Panc1 (cell line): ENCODE measurements around the gene SNPH. TPM values are rescaled to one million over a fixed set of nuclear protein-coding genes. Genes with fewer than 3 reads are reported as not detected.

Experiments
- ATAC-seq: fragments of 200-7000 bp; cut with Tn5 transposase; 2 replicates; pipeline ENCODE4 v1.9.1; 2020; ENCODE audit warnings: mild to moderate bottlenecking, moderate library complexity
- BruUV-seq: library from RNA; stranded (reverse); fragments of 400-500 nt; replicated peaks from 2 replicates; lab custom pipeline; 2021; lab: Mats Ljungman, UMichigan
- CTCF ChIA-PET: fragments of 300-600 bp; sonication (Branson Sonifier 250); formaldehyde crosslinking; loops from one replicate; lab custom pipeline; 2022; ENCODE audit warnings: antibody characterized with exemption; lab: Charles Lee
- POLR2A ChIA-PET: fragments of 300-600 bp; sonication (Branson Sonifier 250); formaldehyde crosslinking; loops from one replicate; lab custom pipeline; 2022; ENCODE audit warnings: antibody characterized with exemption; lab: Charles Lee
- DNase-seq: peaks from one replicate; pipeline ENCODE4 v3.0.0-alpha.2; 2010; ENCODE audit warnings: low read depth, low spot score
- H3K27ac ChIP-seq: 2 replicates; pipeline ENCODE4 v1.5.1; 2011; ENCODE audit warnings: mild to moderate bottlenecking, low read length, inconsistent platforms
- H3K27me3 ChIP-seq: fragments of 200-500 bp; sonication (Bioruptor generic); 2 replicates; pipeline ENCODE4 v1.6.0; 2014; ENCODE audit warnings: low read length, inconsistent platforms; ENCODE audit not compliant: control insufficient read depth, insufficient read depth
- H3K36me3 ChIP-seq: fragments of 200-500 bp; sonication (Bioruptor generic); 2 replicates; pipeline ENCODE4 v1.5.1; 2014; ENCODE audit warnings: inconsistent platforms, mild to moderate bottlenecking, low read length, moderate library complexity; ENCODE audit not compliant: control insufficient read depth, insufficient read depth
- H3K4me1 ChIP-seq: 2 replicates; pipeline ENCODE4 v1.5.1; 2011; ENCODE audit warnings: inconsistent platforms, mild to moderate bottlenecking, low read length, moderate library complexity; ENCODE audit not compliant: control insufficient read depth, insufficient read depth
- H3K4me3 ChIP-seq, 2 experiments: 2 replicates each; pipeline ENCODE4 v1.5.1; 2011 to 2012; ENCODE audit warnings: low read depth in 2 of 2, low read length in 2 of 2, mild to moderate bottlenecking in 2 of 2, inconsistent platforms in 1 of 2, moderate library complexity in 1 of 2
- H3K9me3 ChIP-seq: fragments of 200-500 bp; sonication (Bioruptor generic); 2 replicates; pipeline ENCODE4 v1.5.1; 2014; ENCODE audit warnings: low read depth, mild to moderate bottlenecking, inconsistent platforms, low read length, moderate library complexity; ENCODE audit not compliant: control insufficient read depth, insufficient read depth
- CTCF ChIP-seq: fragments of 450-650 bp; IDR thresholded peaks from 2 replicates; pipeline ENCODE4 v1.5.1; 2017; ENCODE audit warnings: mild to moderate bottlenecking
- POLR2AphosphoS5 ChIP-seq: IDR thresholded peaks from 2 replicates; pipeline ENCODE4 v1.6.1; 2012; ENCODE audit warnings: mild to moderate bottlenecking, low read depth, low read length, moderate library complexity
- REST ChIP-seq, 2 experiments: IDR thresholded peaks; 2 replicates each; pipeline ENCODE4 v1.6.1; 2011 to 2012; ENCODE audit warnings: low read depth in 2 of 2, control low read depth in 1 of 2, low read length in 1 of 2, mild to moderate bottlenecking in 1 of 2, moderate library complexity in 1 of 2; ENCODE audit not compliant: insufficient read depth in 1 of 2
- SIN3A ChIP-seq: IDR thresholded peaks from 2 replicates; pipeline ENCODE4 v1.6.1; 2012; ENCODE audit warnings: low read depth, mild to moderate bottlenecking, low read length, moderate library complexity, borderline replicate concordance; ENCODE audit not compliant: insufficient read depth
- TCF7L2 ChIP-seq: IDR thresholded peaks from 2 replicates; pipeline ENCODE4 v1.6.1; 2011; ENCODE audit warnings: mild to moderate bottlenecking, low read depth, low read length, inconsistent platforms
- in situ Hi-C: cut with HindIII; loops from 2 replicates; pipeline ENCODE4 v1.10.0; 2016; ENCODE audit warnings: low sequenced_read_pairs, low pct_unique_long_range_greater_than_20kb
- intact Hi-C: fragments of 100-400 bp; cut with micrococcal nuclease; formaldehyde crosslinking; loops from one replicate; pipeline ENCODE4 v1.10.0; 2022; ENCODE audit not compliant: unreplicated experiment
- total RNA-seq: library from RNA; stranded (reverse); gene quantifications from one replicate; pipeline ENCODE4 v1.2.1, GENCODE V29; 2021; ENCODE audit not compliant: unreplicated experiment

SNPH gene
- total RNA-seq, 1 experiment from 2014 or later = 6.4 TPM

GRCh38 chr20:1242530-1242929 lies 23.6 kb upstream of the SNPH start:
- intact Hi-C loops (no loop called here), in situ Hi-C loops (no loop called here)
- no peaks in the 10 kb centered on the region for H3K4me1 ChIP-seq
- no peaks in the 10 kb centered on the region for H3K9me3 ChIP-seq
- no peak overlapping the region for H3K27ac ChIP-seq
- CTCF ChIA-PET = no interaction called here
- H3K36me3 ChIP-seq = no peaks in the 10 kb centered on the region
- DNase-seq (no peak), ATAC-seq (peak; percentile 51; the same call in 1 of the 2 replicates)
- no peaks in the 10 kb centered on the region for H3K27me3 ChIP-seq
- H3K4me3 ChIP-seq = no peak overlapping the region
- TF ChIP-seq POLR2AphosphoS5 = no peak
- no peak for TF ChIP-seq TCF7L2
- no peak for TF ChIP-seq SIN3A
- no peak for TF ChIP-seq CTCF
- no peak for TF ChIP-seq REST (IDR thresholded peaks at IDR 0.05; ENCODE audit: insufficient read depth in 1 of 2, low read depth in 2 of 2, low read length in 1 of 2)
- POLR2A ChIA-PET = no interaction called here
- BruUV-seq = no TSS peak

GRCh38 chr20:1245578-1245977 lies 20.5 kb upstream of the SNPH start:
- Histone ChIP-seq H3K36me3 (no peaks in the 10 kb centered on the region), H3K4me1 (no peaks in the 10 kb centered on the region), H3K9me3 (no peaks in the 10 kb centered on the region), H3K4me3 (no peak overlapping the region), H3K27me3 (no peaks in the 10 kb centered on the region), H3K27ac (no peak overlapping the region)
- CTCF ChIA-PET = no interaction called here
- intact Hi-C loops = no loop called here
- in situ Hi-C loops = no loop called here
- TF ChIP-seq POLR2AphosphoS5 = no peak
- TF ChIP-seq TCF7L2 = no peak
- TF ChIP-seq CTCF = no peak
- no peak for TF ChIP-seq REST (IDR thresholded peaks at IDR 0.05; ENCODE audit: insufficient read depth in 1 of 2, low read depth in 2 of 2, low read length in 1 of 2)
- no peak for TF ChIP-seq SIN3A
- BruUV-seq = no TSS peak
- POLR2A ChIA-PET = no interaction called here
- ATAC-seq = no peak
- DNase-seq = no peak
